NCI-H82 treated with DMSO at 0.1 percent for 48 hours (cell line): ENCODE data around the gene ZMYND10.
"Not testable (repeated sequence)": the region's sequence is repeated elsewhere in the genome, so short reads cannot be mapped to it uniquely, and the experiment has no call there.

Source experiments
- DNase-seq: peaks from one replicate; lab custom pipeline; 2025; ENCODE audit not compliant: unreplicated experiment; lab: John Stamatoyannopoulos, UW

The ZMYND10 gene

DNA sequence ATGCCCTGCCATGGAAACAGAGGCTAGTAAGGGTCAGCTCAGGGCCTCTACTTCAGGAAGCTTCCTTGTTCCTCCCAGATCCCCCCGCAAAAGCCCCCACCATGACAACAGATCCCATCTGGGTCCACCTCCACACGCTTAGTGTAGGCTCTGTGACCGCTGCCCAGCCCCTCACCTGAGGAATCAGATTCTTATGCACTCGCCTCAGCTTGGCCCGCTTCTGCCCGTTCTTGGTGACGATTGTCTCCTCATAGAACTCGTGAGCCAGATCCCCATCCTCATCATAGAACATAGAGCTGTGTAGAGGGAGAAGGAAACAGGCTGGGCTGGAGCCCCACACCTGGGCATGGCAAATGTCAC is 19.4 kb downstream of the ZMYND10 start:
- DNase-seq: no peak

- DNase-seq: no peak
Measured at GRCh38 chr3:50325497-50326181, 19.9 kb downstream of the ZMYND10 start.

DNA sequence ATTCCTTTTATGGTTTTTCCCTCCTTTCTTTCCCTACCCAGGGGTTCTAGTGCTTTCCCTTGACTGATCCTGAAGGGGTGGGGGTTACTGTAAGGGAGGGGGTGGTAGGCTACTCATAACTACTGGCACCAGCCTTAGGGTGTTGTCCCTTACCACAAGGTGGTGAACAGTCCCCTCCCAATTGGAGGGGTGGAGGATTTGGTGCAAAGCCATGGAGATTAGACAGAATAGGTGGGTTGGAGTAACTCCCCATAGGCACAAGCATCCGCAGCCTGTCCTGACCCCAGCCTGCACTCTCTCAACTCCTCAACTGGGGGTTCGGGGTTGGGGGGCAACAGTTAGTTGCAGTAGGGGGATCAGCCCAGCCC is 20.4 kb downstream of the ZMYND10 start:
- no peak for DNase-seq

- peak; percentile 13 for DNase-seq
Measured at GRCh38 chr3:50324351-50325112, 21.0 kb downstream of the ZMYND10 start.

DNA sequence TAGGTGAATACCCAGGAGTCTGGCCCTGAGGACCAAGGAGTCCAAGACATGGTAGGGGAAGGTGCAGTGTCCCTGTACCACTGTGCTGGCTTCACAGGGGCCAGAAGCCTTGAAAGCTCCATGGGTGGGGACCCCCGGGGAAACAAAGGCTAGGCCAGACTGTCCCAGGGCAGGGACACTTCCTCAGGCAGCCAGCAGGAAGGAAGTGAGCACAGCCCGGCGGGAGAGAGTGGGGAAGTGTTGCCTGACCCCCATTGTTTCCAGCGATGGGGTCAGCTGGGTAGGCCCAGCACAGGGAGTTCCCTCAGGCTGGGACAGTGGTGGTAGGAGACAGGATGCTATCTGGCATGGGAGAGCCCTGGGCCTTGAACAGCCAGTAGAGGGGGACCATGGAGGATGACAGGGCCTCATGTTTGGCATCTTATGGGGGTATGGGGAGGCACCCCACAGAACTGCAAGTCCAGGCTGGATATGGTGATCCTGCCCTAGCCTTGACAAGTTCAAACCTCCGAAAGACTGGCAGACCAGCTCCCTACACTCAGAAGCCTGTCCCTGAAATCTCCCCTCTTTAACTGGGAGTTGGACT is 21.8 kb downstream of the ZMYND10 start:
- DNase-seq: no peak

DNA sequence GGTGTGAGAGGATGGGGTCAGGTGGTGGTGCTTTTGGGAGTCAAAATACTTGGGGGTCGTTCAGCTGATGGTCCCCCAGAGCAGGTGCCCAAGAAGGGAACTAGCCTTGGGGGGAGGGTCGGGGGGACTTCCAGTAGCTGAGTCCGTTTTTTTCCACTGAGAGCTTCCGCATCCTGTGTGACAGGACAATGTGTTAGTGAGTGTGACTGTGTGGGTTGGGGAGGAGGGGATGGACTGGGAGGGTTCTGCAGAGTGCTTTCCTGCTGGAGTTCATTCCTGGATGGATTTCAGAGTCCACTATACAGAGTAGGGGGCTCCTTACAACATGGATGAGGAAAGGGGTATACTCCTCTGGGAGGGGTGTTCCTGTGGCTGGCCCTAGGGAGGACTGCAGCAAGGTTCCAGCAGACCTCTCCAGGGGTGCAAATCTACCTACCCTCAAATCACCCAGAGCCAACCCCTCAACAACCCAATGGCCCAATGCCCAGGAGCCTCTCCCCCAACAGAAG is 22.4 kb downstream of the ZMYND10 start:
- no peak for DNase-seq

DNA sequence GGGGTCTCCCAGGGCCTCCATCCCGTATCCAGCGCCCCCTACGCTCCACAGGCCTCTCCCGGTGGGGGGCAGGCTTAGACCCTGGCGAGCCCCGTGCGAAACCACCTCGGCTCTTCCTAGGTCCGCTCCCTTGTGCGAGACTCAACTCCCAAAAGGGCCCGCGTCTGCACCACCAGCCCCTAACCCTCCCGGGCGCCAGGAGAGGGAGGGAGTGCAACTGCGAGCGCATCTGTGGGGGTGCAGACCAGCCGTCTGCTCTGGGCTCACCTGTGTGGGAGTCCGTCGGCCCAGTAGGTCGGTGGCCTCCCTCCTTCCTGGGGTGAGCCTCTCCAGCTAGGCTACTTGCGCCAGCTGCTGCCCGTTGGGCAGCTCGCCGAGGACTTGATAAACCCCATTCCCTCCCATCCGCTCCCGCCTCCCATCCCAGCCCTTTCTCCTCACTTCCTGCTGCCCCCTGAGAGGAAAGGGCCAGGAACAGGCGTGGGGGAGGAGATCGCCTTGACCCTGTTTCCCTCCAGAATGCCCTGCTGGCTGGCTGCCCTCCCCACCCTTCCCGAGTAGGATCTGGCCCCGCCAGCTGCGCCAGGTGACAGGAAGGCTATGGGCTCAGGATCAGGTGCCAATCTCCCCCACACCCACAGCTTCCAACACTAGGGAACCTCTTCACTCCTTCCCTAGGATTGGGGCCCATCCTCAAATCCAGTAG is 23.0 kb downstream of the ZMYND10 start, which contains the start of gene HYAL2:
TSS of gene HYAL2 (minus strand) at position 360 of the 706 bp plus-strand sequence. CDS start 2,256 bp downstream, outside the sequence.
- no peak for DNase-seq

DNA sequence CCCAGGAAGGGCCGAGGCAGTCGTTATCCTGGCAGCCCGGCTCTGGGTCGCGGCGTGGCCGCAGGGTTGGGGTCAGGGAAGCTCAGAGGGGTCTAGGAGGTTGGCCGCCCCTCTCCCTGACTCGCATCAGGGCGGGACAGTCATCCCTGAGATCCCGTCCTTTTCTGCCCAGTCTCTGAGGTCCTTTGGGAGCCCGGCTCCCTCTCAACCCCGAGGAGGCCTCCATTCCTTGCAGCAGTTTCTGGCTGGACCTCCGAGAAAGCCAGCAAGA is 23.5 kb downstream of the ZMYND10 start:
- no peak for DNase-seq

GRCh38 chr3:50321336-50322114 is 24.0 kb downstream of the ZMYND10 start:
- peak; percentile 67 for DNase-seq

DNA sequence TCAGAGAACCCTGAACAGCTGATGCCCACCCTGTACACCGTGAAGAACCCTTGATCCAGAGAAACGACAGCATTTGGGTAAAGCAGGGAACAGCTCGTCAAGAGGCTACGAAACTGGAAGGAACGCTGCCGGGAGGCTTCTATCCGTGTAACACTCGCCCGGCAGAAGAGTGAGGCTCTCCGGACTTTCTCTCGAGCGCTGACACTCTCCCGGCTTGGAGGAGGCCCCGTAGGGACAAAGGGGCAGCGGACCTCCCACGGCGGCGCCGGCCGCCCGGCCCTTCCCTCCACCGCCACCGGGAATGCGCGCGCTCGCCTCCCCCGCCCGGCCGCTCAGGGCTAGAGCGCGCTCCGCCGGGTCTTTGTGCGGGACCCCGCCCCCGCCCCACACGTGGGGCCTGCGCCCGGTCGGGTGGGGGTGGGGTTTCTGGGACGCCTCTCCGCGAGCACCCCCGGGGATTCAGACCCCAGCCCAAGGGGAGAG is 24.6 kb downstream of the ZMYND10 start:
- no peak for DNase-seq

DNA sequence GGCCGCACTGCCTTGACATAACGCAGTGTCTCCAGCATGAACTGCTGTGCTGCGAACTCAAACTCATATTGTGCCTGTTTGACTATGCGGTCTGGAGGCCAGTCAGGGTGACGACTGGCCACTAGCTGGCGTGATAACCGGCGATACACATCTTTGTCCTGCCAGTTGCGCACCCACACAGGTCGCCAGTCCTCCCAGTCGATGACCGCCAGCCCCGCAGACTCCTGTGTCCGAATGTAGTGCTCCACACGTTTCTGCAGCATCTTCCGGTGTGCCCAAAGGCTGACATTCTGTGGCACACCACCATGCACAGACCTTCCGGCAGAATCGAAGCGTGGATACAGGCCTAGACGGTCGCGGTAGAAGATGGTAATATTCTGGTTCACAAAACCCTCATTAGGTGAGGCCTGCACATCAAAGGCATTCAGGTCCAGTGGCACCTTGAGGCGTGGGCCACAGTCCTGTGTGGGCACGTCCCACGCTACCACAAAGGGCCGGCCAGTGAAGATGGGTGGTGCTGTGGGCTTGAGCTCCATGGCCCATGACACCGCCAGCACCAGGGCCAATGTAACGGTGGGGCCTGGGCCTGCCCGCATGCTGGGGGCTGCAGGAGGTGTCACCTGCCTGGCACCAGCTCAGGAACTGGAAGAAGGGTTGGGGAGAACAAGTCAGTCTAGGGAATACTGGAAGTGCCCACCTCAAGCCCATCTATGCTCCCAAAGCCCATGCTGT is 25.5 kb downstream of the ZMYND10 start:
- DNase-seq: no peak

DNA sequence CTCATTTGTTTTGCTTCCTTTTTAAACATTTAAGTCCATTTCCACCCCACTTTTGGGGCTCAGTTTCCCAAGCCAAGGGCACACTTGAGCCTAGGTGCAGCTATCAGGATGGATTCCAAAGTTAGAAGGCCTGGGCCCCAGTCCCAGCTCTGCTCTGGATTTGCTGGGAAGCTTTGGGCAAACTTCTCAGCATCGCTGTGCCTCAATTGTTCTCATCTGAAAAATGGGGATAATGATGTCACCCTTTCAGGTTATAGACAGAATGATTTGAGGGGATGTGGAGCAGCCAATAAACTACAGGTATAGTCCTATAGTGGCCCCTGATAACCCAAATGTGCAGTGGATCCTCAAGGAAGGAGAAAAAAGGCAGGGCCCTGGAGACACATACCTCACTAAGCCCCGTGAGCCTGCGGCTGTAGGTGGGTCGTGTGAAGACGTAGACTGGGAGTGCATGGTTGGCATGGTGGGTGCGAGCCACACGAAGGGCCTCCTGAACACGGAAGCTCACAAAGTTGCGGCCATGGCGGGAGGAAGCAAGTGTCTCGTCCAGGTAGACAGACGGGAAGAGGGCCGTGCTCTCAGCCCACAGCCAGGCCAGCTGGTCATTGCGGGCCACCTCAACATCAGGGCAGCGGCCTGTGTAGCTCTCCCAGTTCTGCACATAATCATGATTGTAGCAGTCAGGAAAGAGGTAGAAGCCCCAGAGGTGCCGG is 26.2 kb downstream of the ZMYND10 start:
- no peak for DNase-seq

DNA sequence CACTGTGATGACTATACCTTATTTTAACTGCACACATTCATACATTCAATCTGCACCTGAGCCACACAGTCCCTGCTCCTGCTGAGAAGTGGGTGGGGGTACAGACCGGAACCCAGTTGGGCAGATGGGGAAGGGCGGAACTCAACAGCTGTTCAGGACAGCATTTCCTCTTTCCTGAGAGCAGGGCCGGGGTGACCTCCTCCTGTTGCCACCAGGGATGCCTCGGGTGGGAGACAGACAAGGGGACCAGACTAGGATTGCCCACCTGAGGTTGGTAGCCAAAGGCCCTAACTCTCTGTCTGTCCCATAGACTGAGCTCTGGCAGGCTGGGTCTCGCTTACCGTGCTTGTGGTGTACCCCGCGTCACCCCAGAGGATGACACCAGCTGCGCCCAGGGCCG is 26.9 kb downstream of the ZMYND10 start:
- DNase-seq: no peak

GRCh38 chr3:50318163-50318562 is 27.4 kb downstream of the ZMYND10 start:
- no peak for DNase-seq

DNA sequence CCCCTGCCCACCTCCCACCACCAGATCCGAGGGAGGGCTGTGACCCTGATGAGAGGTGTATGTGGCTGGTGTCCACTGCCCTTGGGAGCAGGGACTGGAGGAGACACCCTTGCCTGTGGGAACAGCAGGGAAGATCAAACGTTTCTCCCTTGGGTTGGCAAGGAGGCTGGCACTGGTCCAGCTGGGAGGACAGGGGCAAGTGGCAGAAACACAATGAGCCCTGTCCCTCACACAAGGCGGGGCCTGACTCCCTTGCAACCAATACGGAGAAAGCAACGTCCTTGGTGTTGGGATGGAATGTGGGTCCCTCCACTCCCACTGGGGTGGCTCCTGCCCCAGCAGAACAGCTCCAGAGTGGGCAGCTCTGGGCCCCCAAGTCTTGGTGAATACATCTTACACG is 28.2 kb downstream of the ZMYND10 start:
- DNase-seq: no peak

- no peak for DNase-seq
Measured at GRCh38 chr3:50316657-50317242, 28.8 kb downstream of the ZMYND10 start.

DNA sequence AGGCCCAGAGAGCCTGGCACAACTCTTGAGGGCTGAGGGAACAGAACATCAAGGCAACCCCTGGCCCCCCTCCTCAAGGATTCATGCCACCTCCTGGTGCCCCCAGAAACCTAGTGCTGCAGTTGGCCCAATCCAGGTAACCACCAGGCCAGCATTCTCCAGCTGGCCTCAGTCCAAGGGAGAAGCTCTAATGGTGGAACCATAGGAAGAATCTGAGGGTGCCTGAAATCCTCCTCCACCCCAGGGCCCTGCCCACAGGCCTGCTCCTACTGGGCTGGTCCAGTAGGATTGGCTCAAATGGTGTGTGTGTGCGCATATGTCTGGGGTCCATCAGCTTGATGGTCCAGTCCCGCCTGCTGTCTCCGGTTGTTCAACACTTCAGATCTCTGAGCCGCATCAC is 30.7 kb downstream of the ZMYND10 start:
- DNase-seq: no peak

DNA sequence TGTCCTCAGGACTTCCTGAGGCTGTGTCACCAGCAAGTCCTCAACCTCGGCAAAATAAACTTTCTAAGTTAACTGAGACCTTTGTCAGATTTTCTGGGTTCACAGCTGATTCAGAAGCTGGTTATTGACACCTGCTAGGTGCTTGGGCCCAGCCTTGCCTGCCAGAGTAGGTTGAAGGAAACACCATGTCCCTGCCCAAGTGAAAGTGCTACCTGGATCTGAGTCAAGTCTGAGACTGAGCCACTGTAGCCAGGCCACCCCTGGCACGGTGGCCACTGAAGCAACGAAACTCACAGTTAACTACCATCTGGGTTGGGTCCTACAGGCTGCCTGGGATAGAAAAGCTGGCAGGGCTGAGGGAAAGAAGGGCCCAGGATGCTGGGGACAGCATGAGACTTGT is 31.2 kb downstream of the ZMYND10 start:
- no peak for DNase-seq

DNA sequence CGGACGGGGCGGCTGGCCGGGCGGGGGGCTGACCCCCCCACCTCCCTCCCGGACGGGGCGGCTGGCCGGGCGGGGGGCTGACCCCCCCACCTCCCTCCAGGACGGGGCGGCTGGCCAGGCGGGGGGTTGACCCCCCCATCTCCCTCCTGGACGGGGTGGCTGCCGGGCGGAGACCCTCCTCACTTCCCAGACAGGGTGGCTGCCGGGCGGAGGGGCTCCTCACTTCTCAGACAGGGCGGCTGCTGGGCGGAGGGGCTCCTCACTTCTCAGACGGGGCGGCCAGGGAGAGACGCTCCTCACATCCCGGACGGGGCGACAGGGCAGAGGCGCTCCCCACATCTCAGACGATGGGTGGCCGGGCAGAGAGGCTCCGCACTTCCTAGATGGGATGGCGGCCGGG is 33.5 kb downstream of the ZMYND10 start:
- DNase-seq: not testable (repeated sequence)
